Loucy (cell line): Measurements from ENCODE around the gene LATS2.

ENCODE experiments used
- H2AFZ ChIP-seq: fragments of 200-600 bp; sonication (generic); 2 replicates; pipeline ENCODE4 v1.6.0; 2016; ENCODE audit warnings: antibody characterized with exemption, mild to moderate bottlenecking, low read length, moderate library complexity
- H3F3A ChIP-seq: fragments of 200-600 bp; 2 replicates; pipeline ENCODE4 v1.6.0; 2016; ENCODE audit warnings: antibody characterized with exemption, low read depth, mild to moderate bottlenecking
- H3K27me3 ChIP-seq: fragments of 200-600 bp; sonication (generic); 2 replicates; pipeline ENCODE4 v1.6.1; 2014; ENCODE audit warnings: low read length, mild to moderate bottlenecking; ENCODE audit not compliant: insufficient read depth, poor library complexity, severe bottlenecking
- H3K36me3 ChIP-seq: fragments of 200-600 bp; sonication (generic); 2 replicates; pipeline ENCODE4 v1.6.1; 2016; ENCODE audit warnings: low read length; ENCODE audit not compliant: insufficient read depth
- H3K4me1 ChIP-seq: fragments of 200-600 bp; sonication (generic); 2 replicates; pipeline ENCODE4 v1.5.1; 2014; ENCODE audit warnings: low read length, mild to moderate bottlenecking; ENCODE audit not compliant: insufficient read depth, poor library complexity, severe bottlenecking
- H3K4me2 ChIP-seq: fragments of 200-600 bp; sonication (generic); 2 replicates; pipeline ENCODE4 v1.6.0; 2014; ENCODE audit warnings: antibody characterized with exemption, low read length, low read depth, mild to moderate bottlenecking; ENCODE audit not compliant: poor library complexity, severe bottlenecking
- H3K4me3 ChIP-seq: fragments of 200-600 bp; sonication (generic); 2 replicates; pipeline ENCODE4 v1.5.1; 2014; ENCODE audit warnings: low read length, mild to moderate bottlenecking, mixed read lengths; ENCODE audit not compliant: poor library complexity, severe bottlenecking
- H3K79me2 ChIP-seq: fragments of 200-600 bp; sonication (generic); 2 replicates; pipeline ENCODE4 v1.6.1; 2014; ENCODE audit warnings: low read length; ENCODE audit not compliant: insufficient read depth
- H3K9ac ChIP-seq: fragments of 200-600 bp; sonication (generic); 2 replicates; pipeline ENCODE4 v1.6.0; 2014; ENCODE audit warnings: mild to moderate bottlenecking, low read depth, low read length, moderate library complexity; ENCODE audit not compliant: poor library complexity, severe bottlenecking
- H3K9me2 ChIP-seq: fragments of 200-600 bp; sonication (generic); replicated peaks from 2 replicates; pipeline ENCODE4 v1.6.1; 2016; ENCODE audit warnings: low read depth, low read length, mixed read lengths
- H3K9me3 ChIP-seq: fragments of 200-600 bp; sonication (generic); 2 replicates; pipeline ENCODE4 v1.6.1; 2014; ENCODE audit warnings: mild to moderate bottlenecking, antibody characterized with exemption, low read length, low read depth; ENCODE audit not compliant: insufficient read depth
- H4K20me1 ChIP-seq: fragments of 200-600 bp; sonication (generic); 2 replicates; pipeline ENCODE4 v1.6.0; 2014; ENCODE audit warnings: antibody characterized with exemption, low read length, mild to moderate bottlenecking; ENCODE audit not compliant: insufficient read depth, poor library complexity, severe bottlenecking
- EZH2phosphoT487 ChIP-seq: fragments of 200-600 bp; IDR thresholded peaks from 2 replicates; pipeline ENCODE4 v1.6.1; 2018; ENCODE audit warnings: antibody characterized with exemption, mild to moderate bottlenecking, moderate library complexity, borderline replicate concordance
- TF ChIP-seq, protein P1 (sequence below): fragments of 200-600 bp; sonication (generic); conservative IDR thresholded peaks from 2 replicates; pipeline ENCODE4 v1.5.1; 2014; ENCODE audit warnings: mild to moderate bottlenecking, antibody characterized with exemption, low read length

The LATS2 gene

DNA sequence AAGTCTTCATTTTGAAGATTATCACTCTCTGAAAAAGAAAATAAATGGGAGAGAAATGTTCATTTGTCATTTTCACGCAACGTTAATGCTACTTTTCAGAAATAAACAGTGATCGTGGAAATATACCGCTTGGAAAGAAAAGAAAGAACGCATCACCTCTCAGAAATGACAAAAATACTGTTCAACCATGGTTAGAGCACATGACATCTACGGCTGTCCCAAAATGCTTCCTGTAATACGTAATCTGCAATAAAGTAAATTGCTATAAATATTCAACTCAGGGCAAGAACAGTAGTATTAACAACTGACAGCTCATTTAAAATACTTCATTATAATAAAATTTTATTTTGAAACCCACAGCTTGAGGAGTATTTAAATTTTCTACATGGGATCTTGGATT lies 15.2 kb downstream of the LATS2 start:
- H3K9ac ChIP-seq: no peak overlapping the region
- H3K9me3 ChIP-seq: no peaks in the 10 kb centered on the region
- peaks cover 13% of the 10 kb centered on the region for H3K4me1 ChIP-seq
- TF ChIP-seq, protein P1, sequence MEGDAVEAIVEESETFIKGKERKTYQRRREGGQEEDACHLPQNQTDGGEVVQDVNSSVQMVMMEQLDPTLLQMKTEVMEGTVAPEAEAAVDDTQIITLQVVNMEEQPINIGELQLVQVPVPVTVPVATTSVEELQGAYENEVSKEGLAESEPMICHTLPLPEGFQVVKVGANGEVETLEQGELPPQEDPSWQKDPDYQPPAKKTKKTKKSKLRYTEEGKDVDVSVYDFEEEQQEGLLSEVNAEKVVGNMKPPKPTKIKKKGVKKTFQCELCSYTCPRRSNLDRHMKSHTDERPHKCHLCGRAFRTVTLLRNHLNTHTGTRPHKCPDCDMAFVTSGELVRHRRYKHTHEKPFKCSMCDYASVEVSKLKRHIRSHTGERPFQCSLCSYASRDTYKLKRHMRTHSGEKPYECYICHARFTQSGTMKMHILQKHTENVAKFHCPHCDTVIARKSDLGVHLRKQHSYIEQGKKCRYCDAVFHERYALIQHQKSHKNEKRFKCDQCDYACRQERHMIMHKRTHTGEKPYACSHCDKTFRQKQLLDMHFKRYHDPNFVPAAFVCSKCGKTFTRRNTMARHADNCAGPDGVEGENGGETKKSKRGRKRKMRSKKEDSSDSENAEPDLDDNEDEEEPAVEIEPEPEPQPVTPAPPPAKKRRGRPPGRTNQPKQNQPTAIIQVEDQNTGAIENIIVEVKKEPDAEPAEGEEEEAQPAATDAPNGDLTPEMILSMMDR: no peak
- no peak for TF ChIP-seq EZH2phosphoT487
- no peaks in the 10 kb centered on the region for H3K27me3 ChIP-seq
- no peaks in the 10 kb centered on the region for H3K79me2 ChIP-seq
- H3K9me2 ChIP-seq: no peaks in the 10 kb centered on the region
- no peak overlapping the region for H3K4me3 ChIP-seq
- peak overlapping the region; percentile 48 for H3K4me2 ChIP-seq
- no peaks in the 10 kb centered on the region for H4K20me1 ChIP-seq
- H3F3A ChIP-seq: no peaks in the 10 kb centered on the region
- no peak overlapping the region for H2AFZ ChIP-seq
- no peaks in the 10 kb centered on the region for H3K36me3 ChIP-seq

DNA sequence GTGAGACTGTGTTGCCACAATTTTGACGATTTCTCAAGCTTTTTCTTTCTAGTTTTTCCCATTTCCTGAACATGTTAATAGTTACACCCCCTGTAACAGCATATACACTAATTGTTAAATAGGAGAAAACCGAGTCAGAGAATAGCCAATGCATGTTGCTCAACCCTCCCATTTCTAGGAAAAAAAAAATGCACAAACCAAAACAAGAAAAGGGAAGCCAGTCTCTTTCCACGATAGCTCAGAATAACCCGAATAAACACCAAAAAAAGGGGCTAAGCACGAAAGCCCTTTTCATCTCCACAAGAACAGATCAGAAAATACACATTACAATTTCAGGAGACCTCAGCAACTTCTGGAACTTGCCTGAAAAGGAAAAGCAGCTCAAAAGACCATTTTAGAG lies 16.3 kb downstream of the LATS2 start:
- H3K4me1 ChIP-seq: peaks cover 18% of the 10 kb centered on the region
- H3K4me2 ChIP-seq: no peak overlapping the region
- H3K9me3 ChIP-seq: no peaks in the 10 kb centered on the region
- no peak overlapping the region; the same call in 1 of the 2 replicates for H2AFZ ChIP-seq
- H3K4me3 ChIP-seq: no peak overlapping the region
- no peaks in the 10 kb centered on the region for H3K79me2 ChIP-seq
- TF ChIP-seq EZH2phosphoT487: no peak
- TF ChIP-seq, protein P1: no peak
- no peaks in the 10 kb centered on the region for H3F3A ChIP-seq
- H3K27me3 ChIP-seq: no peaks in the 10 kb centered on the region
- H3K36me3 ChIP-seq: no peaks in the 10 kb centered on the region
- no peaks in the 10 kb centered on the region for H3K9me2 ChIP-seq
- H4K20me1 ChIP-seq: no peaks in the 10 kb centered on the region
- no peak overlapping the region for H3K9ac ChIP-seq

GRCh38 chr13:21043898-21044297 lies 17.5 kb downstream of the LATS2 start:
- Histone ChIP-seq H2AFZ (no peak overlapping the region), H3K27me3 (no peaks in the 10 kb centered on the region), H3K9me3 (no peaks in the 10 kb centered on the region), H3F3A (no peaks in the 10 kb centered on the region), H3K79me2 (no peaks in the 10 kb centered on the region), H3K4me2 (no peak overlapping the region), H3K9ac (no peak overlapping the region), H3K36me3 (no peaks in the 10 kb centered on the region), H4K20me1 (no peaks in the 10 kb centered on the region), H3K4me3 (no peak overlapping the region), H3K9me2 (no peaks in the 10 kb centered on the region), H3K4me1 (peaks cover 26% of the 10 kb centered on the region)
- TF ChIP-seq, protein P1: no peak
- no peak for TF ChIP-seq EZH2phosphoT487
